ENCODE measurements around the gene PRELP.
"Not testable (repeated sequence)": the region's sequence is repeated elsewhere in the genome, so short reads cannot be mapped to it uniquely, and the experiment has no call there.

PRELP gene

GRCh38 chr1:203509135-203509534 is 33.5 kb downstream of the PRELP start:
- DNase-seq, result no peak

GRCh38 chr1:203511513-203511912 is 35.9 kb downstream of the PRELP start:
- no peak for DNase-seq

DNA sequence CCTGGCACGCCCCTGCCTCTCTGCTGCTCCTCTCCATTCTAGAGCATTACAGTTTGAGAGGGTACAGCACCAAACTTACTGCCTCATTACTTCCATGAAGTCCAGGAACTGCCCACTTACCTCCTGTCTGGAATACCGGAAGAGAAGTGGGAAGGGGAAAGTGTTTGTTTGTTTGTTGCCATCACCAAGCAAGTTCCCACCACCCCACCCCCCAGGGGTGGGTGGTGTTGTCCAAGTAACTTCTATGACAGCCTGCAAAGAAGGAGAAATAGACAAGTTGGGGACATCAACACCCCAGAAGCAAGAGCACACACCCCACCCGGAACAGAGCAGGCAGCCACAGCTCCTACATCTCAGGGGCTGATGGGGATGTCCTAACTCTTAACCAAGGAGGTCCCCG is 36.3 kb downstream of the PRELP start:
- no peak for DNase-seq

DNA sequence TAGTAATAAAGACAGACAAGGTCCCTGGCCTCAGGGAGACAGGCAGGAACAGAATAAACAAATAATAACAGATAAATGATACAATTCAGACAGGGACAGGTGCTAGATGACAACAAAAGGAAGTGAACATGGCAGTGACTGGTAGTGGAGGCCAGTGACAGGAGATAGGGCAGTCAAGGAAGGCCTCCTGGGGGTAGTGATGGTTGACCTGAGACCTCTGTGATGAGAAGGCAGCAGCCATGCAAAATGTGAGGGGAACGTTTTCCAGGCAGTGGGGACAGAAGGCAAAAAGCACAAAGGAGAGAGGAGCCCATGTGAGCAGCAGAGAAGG is 36.9 kb downstream of the PRELP start:
- DNase-seq, result no peak

DNA sequence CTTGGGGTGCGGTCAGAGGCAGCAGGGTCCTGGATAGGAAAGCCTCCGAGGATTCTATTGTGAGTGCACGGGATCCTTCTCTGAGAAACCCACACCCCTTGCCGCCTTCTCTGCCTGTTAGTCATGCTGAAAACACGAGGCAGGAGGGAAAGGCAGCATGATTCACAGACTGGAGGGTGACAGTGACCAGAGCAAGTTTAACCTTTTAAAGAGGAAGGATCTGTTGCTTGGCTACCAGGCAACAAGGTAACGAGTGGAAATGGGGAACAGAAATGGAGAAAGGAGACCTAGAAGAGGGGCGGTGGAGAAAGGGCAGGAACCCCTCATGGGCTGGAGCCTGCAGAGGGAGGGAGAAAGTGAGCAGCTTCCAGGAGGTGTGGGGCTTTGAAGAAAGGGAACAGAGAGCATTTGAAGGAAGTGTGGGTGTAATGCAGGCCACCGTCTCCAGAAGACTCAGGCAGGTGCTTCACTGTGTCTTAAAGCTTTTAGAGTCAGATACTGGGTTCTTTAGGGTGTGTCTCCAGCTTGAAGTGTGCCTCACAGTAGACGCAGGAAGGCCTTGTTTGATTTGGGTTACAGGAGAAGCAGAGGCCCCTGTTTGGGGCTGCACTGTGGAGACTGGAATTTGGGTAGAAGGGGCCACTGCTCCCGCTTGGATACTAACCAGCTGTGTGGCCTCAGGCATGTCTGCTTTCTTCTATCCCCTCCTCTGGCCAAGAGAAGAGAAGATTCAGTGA is 37.4 kb downstream of the PRELP start:
- DNase-seq, result no peak

- no peak for DNase-seq
These were observed 38.0 kb downstream of the PRELP start for GRCh38 chr1:203513585-203514031.

GRCh38 chr1:203516184-203516583 is 40.6 kb downstream of the PRELP start:
- no peak for DNase-seq

DNA sequence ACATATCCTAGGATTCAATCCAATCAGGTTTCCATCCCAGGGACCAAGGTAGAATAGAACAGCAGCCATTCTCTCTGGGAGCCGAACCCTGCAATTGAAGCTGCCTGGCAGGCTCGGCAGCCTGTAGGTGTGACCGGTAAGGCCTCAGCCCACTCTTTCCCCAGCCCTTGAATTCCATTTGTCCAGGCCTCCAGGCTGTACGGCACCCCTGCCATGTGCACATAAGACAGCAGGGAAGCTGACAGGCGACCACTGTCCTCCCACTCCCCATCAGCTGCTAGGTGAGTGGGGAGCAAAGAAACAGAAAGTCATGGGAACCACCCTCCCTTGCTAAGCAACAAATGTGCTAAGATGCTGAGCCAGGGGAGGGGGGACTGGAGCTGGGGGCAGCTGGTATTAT is 41.3 kb downstream of the PRELP start:
- DNase-seq, result no peak

DNA sequence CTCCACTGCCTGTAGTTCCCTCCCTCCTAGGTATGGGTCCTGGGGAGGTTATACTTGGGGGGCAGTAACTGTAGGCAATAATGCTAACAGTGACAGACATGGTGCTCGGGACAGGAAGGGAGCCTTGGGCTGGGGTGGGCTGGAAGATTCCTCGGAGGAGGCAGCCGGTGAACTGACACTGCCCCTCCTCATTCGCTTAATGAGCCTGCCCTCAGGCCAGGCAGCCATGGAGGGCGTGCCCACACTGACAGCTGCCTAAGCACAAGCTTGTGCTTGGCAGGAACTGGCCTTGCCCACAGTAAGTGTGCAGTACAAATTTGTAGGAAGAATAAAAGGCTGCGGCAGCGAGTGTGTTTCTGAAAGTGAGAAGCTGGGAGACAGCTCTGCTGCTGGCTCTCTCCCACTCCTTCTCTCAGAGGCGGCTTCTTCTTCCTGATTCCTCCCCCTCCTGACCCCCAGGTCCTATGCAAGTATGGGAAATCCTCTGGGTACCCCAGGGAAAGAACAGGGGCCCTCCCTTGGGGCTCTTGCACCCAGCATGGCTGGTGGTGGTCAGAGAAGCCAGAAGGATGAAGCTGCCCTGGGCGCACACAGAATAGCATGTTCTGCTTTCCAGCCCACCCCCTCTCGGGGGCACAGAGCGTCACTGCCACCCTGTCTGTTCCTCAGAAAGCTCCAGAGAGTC is 42.0 kb downstream of the PRELP start:
- no peak for DNase-seq

DNA sequence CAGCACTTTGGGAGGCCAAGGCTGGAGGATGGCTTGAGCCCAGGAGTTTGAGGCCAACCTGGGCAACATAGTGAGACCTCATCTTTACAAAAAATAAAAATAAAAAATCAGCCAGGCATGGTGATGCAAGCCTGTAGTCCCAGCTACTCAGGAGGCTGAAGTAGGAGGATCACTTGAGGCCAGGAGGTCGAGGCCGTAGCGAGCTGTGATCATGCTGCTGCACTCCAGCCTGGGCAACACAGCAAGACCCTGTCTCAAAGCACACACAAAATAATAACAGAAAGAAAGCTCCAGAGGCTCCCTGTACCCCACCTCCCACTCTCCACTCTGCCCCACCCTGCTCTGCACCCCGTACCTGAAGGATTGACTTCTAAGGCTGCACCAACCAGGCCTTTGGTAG is 42.5 kb downstream of the PRELP start:
- not testable (repeated sequence) for DNase-seq

GRCh38 chr1:203518541-203518940 is 42.9 kb downstream of the PRELP start:
- DNase-seq, result no peak

- DNase-seq, result no peak
These were observed 43.6 kb downstream of the PRELP start for GRCh38 chr1:203519053-203519840.

DNA sequence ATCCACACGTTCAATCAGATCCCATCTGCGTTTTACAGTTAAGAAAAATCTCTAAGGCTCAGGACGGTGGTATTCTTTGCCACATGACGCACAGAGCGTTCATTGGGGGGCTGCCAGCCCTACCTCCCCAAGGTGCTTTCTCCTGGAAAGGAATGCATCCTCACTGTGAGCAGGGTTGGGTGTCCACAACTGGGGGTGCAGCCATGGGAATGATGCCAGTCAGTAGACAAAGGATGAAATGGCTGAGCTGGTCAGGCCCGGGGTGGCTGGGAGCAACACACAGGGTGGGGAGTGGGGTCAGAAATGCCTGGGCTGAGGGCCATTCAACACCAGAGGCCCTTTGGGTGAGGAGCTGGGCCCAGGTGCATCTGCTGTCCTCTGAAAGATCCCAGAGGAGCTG is 44.3 kb downstream of the PRELP start:
- DNase-seq, result no peak

DNA sequence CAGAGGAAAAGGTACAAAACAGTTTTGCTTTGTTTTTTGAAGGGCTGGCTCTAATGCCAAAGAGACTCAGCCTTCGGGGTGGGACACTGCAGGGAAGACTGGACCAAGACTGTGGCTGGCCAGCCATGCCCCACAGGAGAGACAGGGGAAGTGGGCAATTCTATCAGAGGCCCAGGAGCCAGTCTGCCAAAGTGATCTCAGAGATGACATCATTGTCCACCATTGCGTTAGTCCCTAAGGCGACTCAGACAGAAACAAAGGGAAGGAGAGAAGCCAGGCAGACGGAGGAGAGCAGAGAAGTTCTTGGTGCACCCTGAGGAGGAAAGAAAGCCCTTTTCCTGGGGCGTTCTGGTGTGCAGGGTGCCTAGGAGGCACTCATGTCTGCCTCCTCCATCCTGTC is 44.7 kb downstream of the PRELP start:
- DNase-seq, result no peak

DNA sequence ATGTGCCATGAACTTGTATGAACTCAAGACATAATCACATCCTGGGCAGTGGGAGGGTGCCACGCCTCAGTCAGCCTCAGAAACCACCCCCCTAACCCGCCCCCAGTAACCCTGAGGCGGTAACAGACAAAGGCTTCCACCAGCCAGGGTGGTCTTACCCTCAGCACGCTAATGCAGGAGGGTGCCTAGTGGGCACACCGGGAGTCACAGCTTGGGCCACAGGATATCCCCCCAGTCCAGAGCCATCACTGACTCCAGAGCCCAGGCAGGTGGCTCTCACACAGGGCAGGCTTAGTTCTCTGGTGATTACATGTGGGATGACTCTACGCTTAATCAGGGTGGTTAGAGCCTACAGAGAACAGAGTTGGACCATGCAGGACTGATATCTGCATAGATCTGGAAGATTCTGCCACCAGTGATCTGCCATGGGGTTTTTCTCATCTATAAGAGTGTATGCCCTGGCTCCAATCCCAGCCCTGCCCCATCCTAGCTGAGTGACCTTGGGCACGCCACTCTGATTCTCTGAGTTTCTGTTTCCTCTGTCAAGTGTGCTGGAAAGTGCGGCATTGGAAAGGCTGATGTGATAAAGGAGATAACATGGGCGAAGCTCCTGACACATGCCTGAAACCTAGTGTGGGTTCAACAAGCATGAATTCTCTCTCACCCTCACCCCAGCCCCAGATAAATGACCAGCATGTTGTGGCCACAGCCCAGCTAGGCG is 45.6 kb downstream of the PRELP start:
- no peak for DNase-seq

DNA sequence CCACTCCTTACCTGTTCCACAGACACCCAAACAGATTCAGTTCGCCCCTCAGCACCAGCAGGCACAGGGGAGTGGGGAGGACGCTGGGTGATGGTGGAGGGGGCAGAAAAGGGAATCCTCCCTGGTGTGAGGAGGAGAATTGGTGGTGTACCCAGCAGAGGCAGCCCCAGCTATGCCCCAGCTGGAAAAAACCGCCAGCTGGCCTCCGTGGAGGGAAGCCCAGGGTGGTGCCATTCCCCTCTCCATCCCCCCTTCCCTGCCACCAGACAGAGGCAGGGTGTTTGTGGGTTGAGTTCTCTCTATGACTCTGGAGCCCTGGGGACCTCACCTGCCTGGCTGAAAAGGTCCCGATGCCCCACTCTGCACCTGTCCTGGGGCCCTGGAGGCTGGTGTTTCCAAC is 46.2 kb downstream of the PRELP start:
- DNase-seq, result no peak

- DNase-seq, result no peak
These were observed 46.6 kb downstream of the PRELP start for GRCh38 chr1:203522237-203522636.

DNA sequence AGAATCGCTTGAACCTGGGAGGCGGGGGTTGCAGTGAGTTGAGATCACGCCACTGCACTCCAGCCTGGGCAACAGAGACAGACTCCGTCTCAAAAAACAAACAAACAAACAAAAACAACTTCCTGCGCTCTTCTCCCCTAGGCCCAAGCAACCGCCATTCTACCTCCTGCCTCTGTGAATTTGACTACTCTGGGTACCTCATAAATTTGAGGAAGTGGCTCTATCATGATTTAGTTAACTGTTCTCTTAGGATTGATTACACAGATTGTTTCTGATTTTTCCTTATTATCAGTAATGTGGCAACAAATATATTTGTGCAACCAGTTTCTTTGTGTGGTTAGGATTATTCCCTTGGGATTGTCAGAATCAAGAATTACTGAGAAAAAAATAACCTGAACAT is 48.1 kb downstream of the PRELP start:
- no peak for DNase-seq

GRCh38 chr1:203524152-203524551 is 48.5 kb downstream of the PRELP start:
- DNase-seq, result no peak

DNA sequence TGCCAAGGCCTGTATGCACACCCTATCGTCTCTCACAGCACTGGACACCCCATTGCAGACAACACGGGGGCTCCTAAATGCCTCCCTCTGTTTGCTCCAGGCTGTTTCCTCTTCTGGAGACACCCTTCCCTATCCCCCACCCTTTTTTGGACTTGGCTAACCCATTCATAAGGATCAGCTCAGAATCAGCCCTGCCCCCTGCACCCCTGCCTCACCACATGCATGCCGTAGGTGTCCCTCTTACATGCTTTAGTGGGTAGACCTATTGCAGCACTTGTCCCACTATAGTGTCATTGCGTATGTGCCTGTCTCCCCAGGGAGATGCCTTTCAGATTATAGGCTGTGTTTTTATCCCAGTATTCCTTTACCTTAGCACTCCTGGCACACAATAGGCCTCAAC is 49.2 kb downstream of the PRELP start:
- DNase-seq, result no peak

DNA sequence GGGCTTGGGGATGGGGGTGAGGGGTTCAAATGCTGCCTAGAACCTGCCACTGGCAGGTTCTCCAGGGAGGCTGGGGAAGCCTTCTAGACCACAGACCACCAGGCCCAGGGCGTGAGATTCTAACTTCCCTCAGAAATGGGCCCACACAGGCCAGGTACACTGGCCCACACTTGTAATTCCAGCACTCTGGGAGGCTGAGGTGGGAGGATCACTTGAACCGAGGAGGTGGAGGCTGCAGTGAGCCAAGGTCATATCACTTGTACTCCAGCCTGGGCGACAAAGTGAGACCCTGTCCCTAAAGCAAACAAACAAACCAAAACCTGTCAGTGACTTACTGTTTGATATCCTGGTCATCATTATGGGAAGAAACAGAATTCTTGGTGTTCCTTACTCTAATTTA is 50.1 kb downstream of the PRELP start:
- no peak for DNase-seq

GRCh38 chr1:203526130-203526529 is 50.5 kb downstream of the PRELP start:
- DNase-seq, result no peak

DNA sequence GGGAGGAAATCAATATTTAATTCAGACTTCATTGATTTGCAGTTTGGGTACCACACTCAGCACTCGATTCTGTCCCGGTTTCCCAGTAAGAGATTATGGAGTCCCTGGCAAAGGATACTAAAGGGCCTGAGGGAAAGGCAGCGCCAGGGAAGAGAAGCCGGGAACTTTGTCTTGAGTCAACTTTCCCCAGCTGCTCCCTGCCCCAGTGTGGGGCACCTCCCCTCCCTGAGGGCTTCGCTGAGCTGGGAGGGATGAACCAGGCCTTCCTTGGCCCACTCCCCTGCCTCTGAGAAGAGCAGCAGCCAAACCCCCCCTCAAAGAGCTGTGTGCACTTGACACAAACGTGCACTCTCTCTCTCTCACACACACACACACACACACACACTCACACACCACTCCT is 51.0 kb downstream of the PRELP start:
- no peak for DNase-seq
